ENCODE measurements around the gene SPEN. TPM values are rescaled to one million over a fixed set of nuclear protein-coding genes. Genes with fewer than 3 reads are reported as not detected.
"Not testable (repeated sequence)": the region's sequence is repeated elsewhere in the genome, so short reads cannot be mapped to it uniquely, and the experiment has no call there.

The SPEN gene
- total RNA-seq, 1 donor from 2014 or later, result 94.1 TPM

- DNase-seq, result no peak
- H3K27me3 Mint-ChIP-seq, result no peaks in the 10 kb centered on the region
- peaks cover 27% of the 10 kb centered on the region for H3K36me3 Mint-ChIP-seq (ENCODE audit: low read depth)
- H3K4me1 Mint-ChIP-seq, result peaks cover 33% of the 10 kb centered on the region
- intact Hi-C loops (cut with micrococcal nuclease), result no loop called here
- H3K27ac Mint-ChIP-seq, result no peak overlapping the region
- H3K9me3 Mint-ChIP-seq, result no peaks in the 10 kb centered on the region
- no peak overlapping the region for H3K4me3 Mint-ChIP-seq
These were observed 37.8 kb downstream of the SPEN start for GRCh38 chr1:15885269-15885668.

DNA sequence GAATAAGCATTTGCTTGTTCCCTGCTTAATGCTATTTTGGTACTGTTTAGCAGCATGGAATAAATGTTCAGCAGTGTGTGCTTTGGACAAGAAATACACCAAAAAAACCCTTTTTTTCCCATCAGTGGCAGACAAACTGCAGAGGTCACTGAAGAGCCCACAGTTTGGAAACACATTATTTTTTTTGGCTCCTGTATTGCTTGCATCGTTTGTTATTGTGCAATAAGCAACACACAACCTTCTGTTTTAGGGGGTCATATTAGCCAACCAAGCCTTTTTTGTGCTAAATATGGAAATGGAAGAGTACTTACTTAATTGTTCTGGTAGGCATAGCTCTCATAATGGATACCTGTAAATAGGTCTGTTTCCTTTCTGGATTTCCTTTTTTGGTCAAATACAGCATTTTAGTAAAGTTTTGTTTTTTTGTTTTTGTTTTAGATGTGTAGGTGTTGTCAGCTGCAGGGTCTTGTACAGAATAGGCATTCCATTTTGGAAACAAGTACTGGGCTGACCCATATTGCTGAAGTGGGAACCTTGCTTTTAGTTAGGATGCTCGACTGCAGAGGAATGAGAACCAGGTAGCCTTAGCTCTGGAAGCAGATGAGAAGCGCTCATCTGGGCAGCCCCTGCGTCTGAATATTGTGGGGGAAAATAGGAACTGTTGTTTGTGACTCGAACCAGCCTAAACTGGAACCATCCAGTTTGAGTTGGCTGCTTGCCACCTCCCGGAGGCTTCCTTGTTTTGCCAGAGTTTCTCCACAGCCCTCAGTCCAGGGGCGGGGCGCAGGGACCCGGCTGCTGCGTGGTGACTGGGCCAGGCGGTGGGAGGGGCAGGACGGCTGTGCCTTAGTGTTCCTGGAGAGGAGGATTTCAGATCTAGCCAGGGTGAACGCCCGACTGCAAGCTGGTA lies 38.4 kb downstream of the SPEN start:
- Mint-ChIP-seq H3K27me3 (no peaks in the 10 kb centered on the region), H3K27ac (peak overlapping the region; percentile 73), H3K9me3 (no peaks in the 10 kb centered on the region), H3K4me1 (peaks cover 31% of the 10 kb centered on the region), H3K36me3 (ENCODE audit: low read depth) (peaks cover 28% of the 10 kb centered on the region), H3K4me3 (peak overlapping the region; percentile 24)
- peak; percentile 69 for DNase-seq
- intact Hi-C loops (cut with micrococcal nuclease), result no loop called here

- H3K36me3 Mint-ChIP-seq (ENCODE audit: low read depth), result peaks cover 24% of the 10 kb centered on the region
- intact Hi-C loops (cut with micrococcal nuclease), result no loop called here
These were observed 39.2 kb downstream of the SPEN start for GRCh38 chr1:15886611-15887167.

DNA sequence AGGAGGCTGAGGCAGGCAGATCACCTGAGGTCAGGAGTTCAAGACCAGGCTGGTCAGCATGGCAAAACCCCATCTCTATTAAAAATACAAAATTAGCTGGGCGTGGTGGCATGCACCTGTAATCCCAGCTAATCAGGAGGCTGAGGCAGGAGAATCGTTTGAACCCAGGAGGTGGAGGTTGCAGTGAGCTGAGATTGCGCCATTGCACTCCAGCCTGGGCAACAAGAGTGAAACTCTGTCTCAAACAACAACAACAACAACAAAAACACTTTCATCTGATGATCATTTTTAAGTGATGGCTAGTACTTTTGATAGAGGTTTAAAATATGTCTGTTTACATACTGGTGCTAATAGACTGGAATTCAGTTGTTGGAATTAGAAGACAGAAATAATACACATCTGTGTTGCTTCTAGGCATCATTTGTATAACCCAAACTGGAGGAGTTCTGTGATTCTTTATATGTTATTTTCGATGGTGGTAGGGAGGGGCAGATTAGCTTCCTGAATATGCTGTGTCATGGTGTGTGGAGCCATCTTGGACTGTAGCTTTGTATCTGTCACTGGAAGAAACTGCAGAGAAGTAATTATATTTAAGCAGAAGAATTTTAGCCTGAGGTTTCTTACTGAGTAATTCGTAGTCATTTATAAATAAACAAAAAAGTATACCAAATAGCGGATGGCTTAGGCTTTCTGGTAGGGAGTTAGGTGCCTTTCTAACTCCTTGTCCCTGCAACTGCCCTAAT lies 45.5 kb downstream of the SPEN start:
- H3K9me3 Mint-ChIP-seq, H3K27me3 Mint-ChIP-seq, DNase-seq, H3K4me3 Mint-ChIP-seq: not testable (repeated sequence)
- Mint-ChIP-seq H3K27ac (peak overlapping the region; percentile 66), H3K36me3 (ENCODE audit: low read depth) (peaks cover 39% of the 10 kb centered on the region), H3K4me1 (peaks cover 15% of the 10 kb centered on the region)
- intact Hi-C loops (cut with micrococcal nuclease), result loop anchor here (5.0 kb wide), 1 partner anchor 41 kb away; no protein-coding TSS in a partner anchor

More at GRCh38 chr1:15886611-15887167, 39.2 kb downstream of the SPEN start:
- H3K9me3 Mint-ChIP-seq, result no peaks in the 10 kb centered on the region
- no peaks in the 10 kb centered on the region for H3K27me3 Mint-ChIP-seq
- DNase-seq, result no peak
- peaks cover 31% of the 10 kb centered on the region for H3K4me1 Mint-ChIP-seq
- no peak overlapping the region for H3K4me3 Mint-ChIP-seq
- H3K27ac Mint-ChIP-seq, result peak overlapping the region; percentile 16

DNA sequence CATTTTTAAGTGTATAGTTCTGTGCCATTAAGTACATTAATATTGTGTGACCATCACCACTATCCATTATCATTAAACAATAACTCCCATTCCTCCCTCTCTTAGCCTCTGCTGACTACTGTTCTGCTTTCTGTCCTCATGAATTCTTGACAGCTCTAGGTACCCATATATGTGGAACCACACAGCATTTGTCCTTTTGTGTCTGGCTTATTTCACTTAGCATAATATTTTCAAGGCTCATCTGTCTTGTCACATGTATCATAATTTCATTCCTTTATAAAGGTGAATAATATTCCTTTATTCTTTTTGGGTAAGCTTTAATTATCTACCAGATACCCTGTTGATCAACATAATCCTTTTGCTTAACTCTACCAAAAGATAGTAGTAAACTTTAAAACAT lies 47.7 kb downstream of the SPEN start:
- intact Hi-C loops (cut with micrococcal nuclease), result no loop called here
- no peak for DNase-seq
- Mint-ChIP-seq H3K27ac (no peak overlapping the region), H3K27me3 (no peaks in the 10 kb centered on the region), H3K4me3 (no peak overlapping the region), H3K9me3 (no peaks in the 10 kb centered on the region), H3K36me3 (ENCODE audit: low read depth) (peaks cover 39% of the 10 kb centered on the region), H3K4me1 (peaks cover 23% of the 10 kb centered on the region)

- H3K27me3 Mint-ChIP-seq; H3K9me3 Mint-ChIP-seq; H3K27ac Mint-ChIP-seq; intact Hi-C loops (cut with micrococcal nuclease); DNase-seq; H3K4me3 Mint-ChIP-seq: not testable (repeated sequence)
- peaks cover 35% of the 10 kb centered on the region for H3K36me3 Mint-ChIP-seq (ENCODE audit: low read depth)
- H3K4me1 Mint-ChIP-seq, result peaks cover 25% of the 10 kb centered on the region
These were observed 49.5 kb downstream of the SPEN start for GRCh38 chr1:15896841-15897610.

- no peaks in the 10 kb centered on the region for H3K27me3 Mint-ChIP-seq
- peaks cover 34% of the 10 kb centered on the region for H3K36me3 Mint-ChIP-seq (ENCODE audit: low read depth)
- intact Hi-C loops (cut with micrococcal nuclease), result no loop called here
These were observed 51.8 kb downstream of the SPEN start for GRCh38 chr1:15899266-15899665.

GRCh38 chr1:15900662-15901279 lies 53.3 kb downstream of the SPEN start:
- intact Hi-C loops (cut with micrococcal nuclease), result no loop called here
- Mint-ChIP-seq H3K4me1 (peaks cover 19% of the 10 kb centered on the region), H3K9me3 (no peaks in the 10 kb centered on the region), H3K36me3 (ENCODE audit: low read depth) (peaks cover 29% of the 10 kb centered on the region), H3K27me3 (no peaks in the 10 kb centered on the region), H3K4me3 (no peak overlapping the region), H3K27ac (no peak overlapping the region)
- DNase-seq, result no peak

More at GRCh38 chr1:15899266-15899665, 51.8 kb downstream of the SPEN start:
- Mint-ChIP-seq H3K27ac (no peak overlapping the region), H3K9me3 (no peaks in the 10 kb centered on the region), H3K4me1 (peaks cover 20% of the 10 kb centered on the region), H3K4me3 (no peak overlapping the region)
- no peak for DNase-seq

- no peak for DNase-seq
- no peaks in the 10 kb centered on the region for H3K9me3 Mint-ChIP-seq
- intact Hi-C loops (cut with micrococcal nuclease), result no loop called here
These were observed 55.4 kb downstream of the SPEN start for GRCh38 chr1:15902882-15903281.

DNA sequence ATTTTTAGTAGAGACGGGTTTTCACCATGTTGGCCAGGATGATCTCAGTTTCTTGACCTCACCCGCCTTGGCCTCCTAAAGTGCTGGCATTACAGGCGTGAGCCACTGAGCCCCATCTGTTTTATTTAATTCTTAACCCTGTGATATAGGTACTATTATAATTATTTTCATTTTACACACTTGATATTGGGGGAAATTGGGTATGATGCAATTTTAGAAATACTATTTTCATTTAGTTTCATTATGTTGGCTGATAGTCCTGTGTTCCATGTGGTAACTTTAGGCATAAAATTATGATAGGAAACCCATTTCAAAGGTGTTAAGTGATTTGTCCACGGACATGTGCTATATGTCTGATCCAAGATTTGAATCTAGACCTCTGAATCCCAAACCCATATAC lies 61.1 kb downstream of the SPEN start:
- H3K27me3 Mint-ChIP-seq, result no peaks in the 10 kb centered on the region
- no peaks in the 10 kb centered on the region for H3K9me3 Mint-ChIP-seq
- H3K27ac Mint-ChIP-seq, result no peak overlapping the region
- intact Hi-C loops (cut with micrococcal nuclease), result no loop called here
- no peak for DNase-seq
- H3K4me1 Mint-ChIP-seq, result peaks cover 4% of the 10 kb centered on the region
- no peak overlapping the region for H3K4me3 Mint-ChIP-seq
- H3K36me3 Mint-ChIP-seq (ENCODE audit: low read depth), result peaks cover 33% of the 10 kb centered on the region

More at GRCh38 chr1:15902882-15903281, 55.4 kb downstream of the SPEN start:
- Mint-ChIP-seq H3K4me3 (no peak overlapping the region), H3K27me3 (no peaks in the 10 kb centered on the region), H3K4me1 (peaks cover 14% of the 10 kb centered on the region), H3K27ac (no peak overlapping the region), H3K36me3 (ENCODE audit: low read depth) (peaks cover 21% of the 10 kb centered on the region)

GRCh38 chr1:15911141-15911540 lies 63.6 kb downstream of the SPEN start:
- H3K4me3 Mint-ChIP-seq, result no peak overlapping the region
- H3K9me3 Mint-ChIP-seq, result no peaks in the 10 kb centered on the region
- no peak for DNase-seq
- peaks cover 48% of the 10 kb centered on the region for H3K36me3 Mint-ChIP-seq (ENCODE audit: low read depth)
- H3K27me3 Mint-ChIP-seq, result no peaks in the 10 kb centered on the region
- no peak overlapping the region for H3K27ac Mint-ChIP-seq
- peaks cover 11% of the 10 kb centered on the region for H3K4me1 Mint-ChIP-seq
- intact Hi-C loops (cut with micrococcal nuclease), result no loop called here

GRCh38 chr1:15911927-15912326 lies 64.4 kb downstream of the SPEN start:
- no peaks in the 10 kb centered on the region for H3K27me3 Mint-ChIP-seq
- DNase-seq, result no peak
- peaks cover 54% of the 10 kb centered on the region for H3K36me3 Mint-ChIP-seq (ENCODE audit: low read depth)
- intact Hi-C loops (cut with micrococcal nuclease), result no loop called here
- no peak overlapping the region for H3K4me3 Mint-ChIP-seq
- H3K27ac Mint-ChIP-seq, result no peak overlapping the region
- peaks cover 17% of the 10 kb centered on the region for H3K4me1 Mint-ChIP-seq
- H3K9me3 Mint-ChIP-seq, result no peaks in the 10 kb centered on the region

GRCh38 chr1:15913607-15914006 lies 66.1 kb downstream of the SPEN start:
- H3K9me3 Mint-ChIP-seq; H3K4me3 Mint-ChIP-seq; DNase-seq; H3K27ac Mint-ChIP-seq; intact Hi-C loops (cut with micrococcal nuclease); H3K27me3 Mint-ChIP-seq: not testable (repeated sequence)
- H3K4me1 Mint-ChIP-seq, result peaks cover 26% of the 10 kb centered on the region
- H3K36me3 Mint-ChIP-seq (ENCODE audit: low read depth), result peaks cover 63% of the 10 kb centered on the region

Measured in activated CD4-positive, alpha-beta T cell treated with anti-CD3 and anti-CD28 coated beads, Interleukin-2, amount 10 ng/mL, durations not matched to agents 24 days and 14 days (primary cell).